HepG2 (cell line): ENCODE data around the gene SLC9A8. TPM values are rescaled to one million over a fixed set of nuclear protein-coding genes. Genes with fewer than 3 reads are reported as not detected.

Experiments used
- ATAC-seq: fragments of 200-7000 bp; cut with Tn5 transposase; 3 replicates; pipeline ENCODE4 v1.9.1; 2020; ENCODE audit warnings: mild to moderate bottlenecking, moderate library complexity
- BruUV-seq: library from RNA; stranded (reverse); fragments of 400-500 nt; replicated peaks from 2 replicates; lab custom pipeline; 2021; lab: Mats Ljungman, UMichigan
- CTCF ChIA-PET: fragments of 300-600 bp; formaldehyde crosslinking; extraction: SDS; loops from one replicate; lab custom pipeline; 2021; ENCODE audit warnings: low total read pairs, inconsistent platforms, low intra/inter-chr PET ratio; lab: Yijun Ruan, JAX
- POLR2A ChIA-PET: fragments of 350-600 bp; sonication (Branson Sonifier 250); formaldehyde crosslinking; loops from one replicate; lab custom pipeline; 2020; ENCODE audit warnings: antibody characterized with exemption, inconsistent platforms; lab: Yijun Ruan, JAX
- DNase-seq: peaks from one replicate; pipeline ENCODE4 v3.0.0-alpha.2; 2015; ENCODE audit warnings: low spot score
- FAIRE-seq: peaks from 3 replicates; lab custom pipeline; 2011; peaks lifted over from hg19 to GRCh38; lab: Jason Lieb, UNC
- H2AFZ ChIP-seq: one replicate; pipeline ENCODE4 v1.6.1; 2011; ENCODE audit warnings: low read length, inconsistent platforms
- H3K27ac ChIP-seq: fragments of 300-600 bp; 3 replicates; pipeline ENCODE4 v1.8.0; 2011; ENCODE audit warnings: mixed run types, mild to moderate bottlenecking, mixed read lengths, low read length, inconsistent platforms; ENCODE audit not compliant: insufficient read depth; ENCODE audit errors: extremely low read length
- H3K27me3 ChIP-seq, 2 experiments: fragments of 200-600 bp in 1 of 2; 2 replicates in 1 of 2; 3 replicates in 1 of 2; pipeline versions ENCODE4 v1.6.0 to v1.8.0; 2011; ENCODE audit warnings: low read length in 2 of 2, mild to moderate bottlenecking in 2 of 2, moderate library complexity in 2 of 2, inconsistent platforms in 1 of 2; ENCODE audit not compliant: insufficient read depth in 2 of 2, control insufficient read depth in 1 of 2
- H3K36me3 ChIP-seq, 2 experiments: fragments of 200-600 bp in 1 of 2; replicated peaks in 1 of 2; 2 replicates in 1 of 2; 3 replicates in 1 of 2; pipeline versions ENCODE4 v1.5.1 to v1.8.0; 2011; ENCODE audit warnings: low read length in 2 of 2, inconsistent platforms in 1 of 2; ENCODE audit not compliant: insufficient read depth in 2 of 2, control insufficient read depth in 1 of 2
- H3K4me1 ChIP-seq: 2 replicates; pipeline ENCODE4 v1.5.1; 2012; ENCODE audit warnings: low read length, inconsistent platforms; ENCODE audit not compliant: insufficient read depth
- H3K4me2 ChIP-seq: 2 replicates; pipeline ENCODE4 v1.6.0; 2011; ENCODE audit warnings: low read depth, low read length, inconsistent platforms
- H3K4me3 ChIP-seq, 3 experiments: fragments of 200-600 bp in 1 of 3; sonication (generic), shearing (Covaris generic) in 1 of 3; replicated peaks in 1 of 3; 2 replicates each; pipeline ENCODE4 v1.5.1; 2011 to 2016; ENCODE audit warnings: low read length in 3 of 3, inconsistent platforms in 2 of 3, low read depth in 2 of 3, mild to moderate bottlenecking in 2 of 3, control low read depth in 1 of 3, mixed read lengths in 1 of 3; ENCODE audit not compliant: insufficient read depth in 1 of 3
- H3K79me2 ChIP-seq: one replicate; pipeline ENCODE4 v1.6.1; 2011; ENCODE audit warnings: low read length, inconsistent platforms; ENCODE audit not compliant: insufficient read depth
- H3K9ac ChIP-seq: 2 replicates; pipeline ENCODE4 v1.6.0; 2011; ENCODE audit warnings: mild to moderate bottlenecking, low read depth, low read length, inconsistent platforms; ENCODE audit not compliant: insufficient read depth
- H3K9me3 ChIP-seq: 2 replicates; pipeline ENCODE4 v1.5.1; 2012; ENCODE audit warnings: mild to moderate bottlenecking, low read length
- H4K20me1 ChIP-seq: 2 replicates; pipeline ENCODE4 v1.6.0; 2011; ENCODE audit warnings: inconsistent platforms, mild to moderate bottlenecking, low read length, moderate library complexity; ENCODE audit not compliant: insufficient read depth
- CCAR2 ChIP-seq: fragments of 200-400 bp; formaldehyde crosslinking; optimal IDR thresholded peaks from 2 replicates; pipeline ENCODE3; 2018; ENCODE audit warnings: low read depth, mild to moderate bottlenecking, low read length, moderate library complexity
- PAXIP1 ChIP-seq: sonication (generic); formaldehyde crosslinking; conservative IDR thresholded peaks from 2 replicates; pipeline ENCODE4 v1.4.0; 2020; ENCODE audit warnings: mild to moderate bottlenecking, missing genetic modification reagents, moderate library complexity
- PRDM4 ChIP-seq: sonication (generic); formaldehyde crosslinking; IDR thresholded peaks from 2 replicates; pipeline ENCODE4 v1.9.0; 2021; ENCODE audit warnings: missing genetic modification reagents, borderline replicate concordance
- ZKSCAN1 ChIP-seq: fragments of 150-350 bp; IDR thresholded peaks from 2 replicates; pipeline ENCODE4 v1.6.1; 2014; ENCODE audit warnings: low read length
- ZNF564 ChIP-seq: sonication (generic); formaldehyde crosslinking; IDR thresholded peaks from 2 replicates; pipeline ENCODE4 v1.8.1; 2023; ENCODE audit warnings: mild to moderate bottlenecking, missing genetic modification reagents
- WGBS: methylation state at CpG from one replicate; pipeline ENCODE4 v1.1.6; 2017; ENCODE audit warnings: low lambda C conversion rate; 5-methylcytosine and 5-hydroxymethylcytosine counted together
- in situ Hi-C: cut with HindIII; loops from 2 replicates; pipeline ENCODE4 v1.10.0; 2017; ENCODE audit warnings: low pct_unique_long_range_greater_than_20kb; ENCODE audit not compliant: extremely low pct_ligation_motif_present
- intact Hi-C: fragments of 100-400 bp; cut with micrococcal nuclease; formaldehyde crosslinking; loops from one replicate; pipeline ENCODE4 v1.10.0; 2022; ENCODE audit not compliant: unreplicated experiment
- polyA plus RNA-seq, 8 experiments: library from polyadenylated mRNA; depleted of rRNA in 3 of 8; stranded (reverse) in 7 of 8; unstranded in 1 of 8; fragments of >200 nt; fragmentation: Illumina TruSeq in 4 of 8; extraction: Trizol in 4 of 8; gene quantifications; 2 replicates each; pipeline versions ENCODE4 v1.2.1 to v1.2.3, GENCODE V29; 2011 to 2016; ENCODE audit warnings: low read depth in 4 of 8, missing spikeins in 1 of 8, mixed read lengths in 1 of 8; ENCODE audit not compliant: insufficient read depth in 1 of 8
- total RNA-seq, 5 experiments: library from RNA; depleted of rRNA; stranded (reverse); fragments of >200 nt; fragmentation: Illumina TruSeq; extraction: Trizol; gene quantifications; 2 replicates each; pipeline ENCODE4 v1.2.3, GENCODE V29; 2016; ENCODE audit warnings: low read depth in 1 of 5

SLC9A8 gene
- total and polyA plus RNA-seq, 2 of the 13 experiments (the other 11 are each of a cell fraction or from before 2014, with no cell fraction given) = 4.1 to 7.4 TPM

GRCh38 chr20:49803418-49803817, 9.2 kb upstream of the SLC9A8 start:
- no peak overlapping the region for H3K4me3 ChIP-seq
- H4K20me1 ChIP-seq = no peaks in the 10 kb centered on the region
- H3K27ac ChIP-seq = no peak overlapping the region
- 37% methylated on average over 1 of the region's 1 CpG for WGBS
- H3K27me3 ChIP-seq = no peaks in the 10 kb centered on the region; a peak in 1 of 5 replicates
- CTCF ChIA-PET = no interaction called here
- no peak overlapping the region for H2AFZ ChIP-seq
- DNase-seq = no peak
- no TSS peak for BruUV-seq
- TF ChIP-seq ZNF564 (CRISPR knock-in tag) (no peak), CCAR2 (no peak), PAXIP1 (CRISPR knock-in tag) (no peak), PRDM4 (CRISPR knock-in tag) (no peak), ZKSCAN1 (peak; percentile 90)
- FAIRE-seq = no peak
- H3K79me2 ChIP-seq = no peaks in the 10 kb centered on the region
- POLR2A ChIA-PET = no interaction called here
- no peak overlapping the region for H3K4me2 ChIP-seq
- no peaks in the 10 kb centered on the region for H3K36me3 ChIP-seq
- peaks cover 39% of the 10 kb centered on the region for H3K4me1 ChIP-seq
- no peak for ATAC-seq
- intact Hi-C loops (no loop called here), in situ Hi-C loops (no loop called here)
- H3K9ac ChIP-seq = no peak overlapping the region
- H3K9me3 ChIP-seq = no peaks in the 10 kb centered on the region; the same call in 1 of the 2 replicates
